Measurements from ENCODE around the gene SEC61A1. TPM values are rescaled to one million over a fixed set of nuclear protein-coding genes. Genes with fewer than 3 reads are reported as not detected.

SEC61A1 gene
- total RNA-seq, 1 experiment from 2014 or later: 189 TPM

DNA sequence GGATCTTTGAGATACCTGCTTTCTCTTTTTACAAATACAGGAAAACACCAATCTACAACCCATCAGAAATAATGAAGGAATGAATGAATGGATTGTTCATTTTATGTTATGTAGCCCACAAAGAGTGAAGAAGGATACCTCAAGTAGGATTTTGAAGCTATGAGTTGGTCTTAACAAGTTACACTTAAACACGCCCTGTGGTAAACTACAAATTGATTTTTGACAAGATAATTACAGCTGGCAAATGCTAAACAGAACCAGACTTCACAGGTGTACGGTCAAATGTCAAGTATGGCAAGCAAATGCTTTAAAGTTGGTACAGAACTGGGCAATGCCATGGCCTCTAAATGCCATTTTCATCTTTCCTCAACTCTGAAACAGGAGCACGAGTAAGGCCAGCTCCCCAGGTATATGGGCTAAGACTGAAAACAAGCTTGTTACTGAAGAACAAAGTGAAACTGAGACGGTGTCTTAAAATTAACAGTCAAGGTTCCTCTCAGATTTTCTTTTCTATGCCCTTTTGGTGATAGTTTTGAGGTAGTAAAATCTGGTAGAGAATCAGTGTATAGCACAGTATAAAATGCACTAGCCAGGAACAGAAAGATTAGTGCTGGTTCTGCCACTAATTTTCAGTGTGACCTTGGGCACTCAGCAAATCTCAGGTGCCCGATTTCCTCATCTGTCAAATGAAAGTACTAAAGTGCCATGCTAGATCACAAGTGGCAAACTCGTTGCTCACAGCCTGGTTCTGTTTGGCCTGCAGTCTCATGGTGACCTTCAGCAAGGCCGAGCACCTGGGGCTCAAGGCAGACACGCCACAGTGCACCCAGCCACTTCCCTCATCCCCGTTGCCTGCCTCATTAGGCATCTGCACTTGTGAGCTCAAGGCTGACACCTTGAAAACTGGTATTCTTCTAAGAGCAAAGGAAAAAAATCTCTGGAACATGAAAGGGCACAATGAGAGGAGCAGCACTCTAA is 61.9 kb downstream of the SEC61A1 start:
- H3K79me2 ChIP-seq (ENCODE audit: low read depth): peaks cover 41% of the 10 kb centered on the region
- peaks cover 54% of the 10 kb centered on the region for H4K20me1 ChIP-seq (ENCODE audit: insufficient read depth)
- peaks cover 43% of the 10 kb centered on the region for H3K36me3 ChIP-seq (ENCODE audit: low read depth)
- no TSS peak for BruUV-seq (replicated peaks)
- no peak overlapping the region for H3K4me2 ChIP-seq
- CTCF ChIA-PET: no interaction called here
- intact Hi-C loops (cut with micrococcal nuclease; ENCODE audit: unreplicated experiment): no loop called here
- H3K9me3 ChIP-seq (ENCODE audit: insufficient read depth, low read depth): no peaks in the 10 kb centered on the region
- no peaks in the 10 kb centered on the region; the same call in 1 of the 2 replicates for H3F3A ChIP-seq (ENCODE audit: insufficient read depth, low read depth)
- H3K27me3 ChIP-seq (ENCODE audit: insufficient read depth, low read depth): no peaks in the 10 kb centered on the region
- H2AFZ ChIP-seq: no peak overlapping the region
- POLR2A ChIA-PET (ENCODE audit: unreplicated experiment): no interaction called here
- no peaks in the 10 kb centered on the region for H3K4me1 ChIP-seq (replicated peaks; ENCODE audit: insufficient read depth)
- no peaks in the 10 kb centered on the region for H3K9me2 ChIP-seq (ENCODE audit: insufficient read depth)
- H3K4me3 ChIP-seq: no peak overlapping the region
- no peak overlapping the region for H3K27ac ChIP-seq
- TF ChIP-seq EZH2 (IDR thresholded peaks at IDR 0.05; ENCODE audit: low read depth) (no peak), CTCF (conservative IDR thresholded peaks at IDR 0.05) (no peak)
- no peak for DNase-seq

Other genes with a start within 250 kb of the SEC61A1 start
- 28.2 and 30.7 TPM in 2 replicates for gene MGLL, start 229.9 kb upstream of the SEC61A1 start, total RNA-seq (2021)
- 0.80 and 1.1 TPM in 2 replicates for gene KBTBD12, start 137.2 kb upstream of the SEC61A1 start, total RNA-seq (2021)
- 91.4 and 115 TPM in 2 replicates for gene RUVBL1, start 71.4 kb downstream of the SEC61A1 start, total RNA-seq (2021)
- gene EEFSEC, start 101.0 kb downstream of the SEC61A1 start, total RNA-seq (2021): 21.0 and 21.3 TPM in 2 replicates